ENCODE measurements around the gene B3GALT4. TPM values are rescaled to one million over a fixed set of nuclear protein-coding genes. Genes with fewer than 3 reads are reported as not detected.
"Not testable (repeated sequence)": the region's sequence is repeated elsewhere in the genome, so short reads cannot be mapped to it uniquely, and the experiment has no call there.

Gene B3GALT4
- total RNA-seq, 2 donors from 2014 or later, result 10.1 to 14.2 TPM

DNA sequence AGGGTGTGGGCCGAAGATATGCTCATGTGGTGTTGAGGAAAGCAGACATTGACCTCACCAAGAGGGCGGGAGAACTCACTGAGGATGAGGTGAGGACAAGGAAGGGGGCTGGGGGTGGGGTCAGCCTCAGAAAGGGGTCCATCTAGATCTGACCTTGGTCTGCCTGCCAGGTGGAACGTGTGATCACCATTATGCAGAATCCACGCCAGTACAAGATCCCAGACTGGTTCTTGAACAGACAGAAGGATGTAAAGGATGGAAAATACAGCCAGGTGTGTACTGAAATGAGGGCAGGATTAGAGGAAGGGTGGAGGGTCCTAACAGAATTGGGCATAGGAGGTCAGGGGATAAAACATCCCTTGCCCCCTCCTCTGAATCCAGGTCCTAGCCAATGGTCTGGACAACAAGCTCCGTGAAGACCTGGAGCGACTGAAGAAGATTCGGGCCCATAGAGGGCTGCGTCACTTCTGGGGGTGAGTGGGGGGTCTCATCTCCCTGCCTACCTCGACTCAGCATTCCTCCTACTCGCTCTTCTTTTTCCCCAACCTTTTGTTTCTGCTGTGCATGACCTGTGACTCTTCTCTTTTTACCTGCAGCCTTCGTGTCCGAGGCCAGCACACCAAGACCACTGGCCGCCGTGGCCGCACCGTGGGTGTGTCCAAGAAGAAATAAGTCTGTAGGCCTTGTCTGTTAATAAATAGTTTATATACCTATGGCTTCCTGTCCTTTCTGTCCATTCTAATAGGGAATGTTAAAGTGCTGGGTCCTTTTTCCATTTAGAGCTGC lies 935 bp upstream of the B3GALT4 start:
- Mint-ChIP-seq H3K4me1 (ENCODE audit: low read depth) (peaks cover 67% of the 10 kb centered on the region), H3K4me3 (peak overlapping the region; percentile 94 to 98), H3K27ac (peak overlapping the region; percentile 98), H3K36me3 (ENCODE audit: insufficient read depth in 2 of 2) (peaks cover 26 to 49% of the 10 kb centered on the region in 2 donors)
- not testable (repeated sequence) for DNase-seq; ATAC-seq (replicated peaks in 1 of 2); H3K27me3 Mint-ChIP-seq (ENCODE audit: low read depth); H3K9me3 Mint-ChIP-seq

GRCh38 chr6:33276581-33276863 lies 401 bp upstream of the B3GALT4 start:
- peaks cover 26 to 46% of the 10 kb centered on the region in 2 donors for H3K36me3 Mint-ChIP-seq (ENCODE audit: insufficient read depth in 2 of 2)
- peak overlapping the region; percentile 79 for H3K27ac Mint-ChIP-seq
- H3K4me1 Mint-ChIP-seq (ENCODE audit: low read depth), result peaks cover 67% of the 10 kb centered on the region
- no peaks in the 10 kb centered on the region for H3K9me3 Mint-ChIP-seq
- ATAC-seq (replicated peaks in 1 of 2), result no peak
- H3K4me3 Mint-ChIP-seq, result peak overlapping the region; percentile 94 to 98
- DNase-seq, result no peak
- H3K27me3 Mint-ChIP-seq (ENCODE audit: low read depth), result no peaks in the 10 kb centered on the region

- peaks cover 16 to 33% of the 10 kb centered on the region in 2 donors for H3K36me3 Mint-ChIP-seq (ENCODE audit: insufficient read depth in 2 of 2)
- DNase-seq (peak; percentile 44 to 45), ATAC-seq (replicated peaks in 1 of 2) (peak; percentile 5 to 10)
- peak overlapping the region; percentile 94 to 98 for H3K4me3 Mint-ChIP-seq
- no peaks in the 10 kb centered on the region for H3K9me3 Mint-ChIP-seq
- no peaks in the 10 kb centered on the region for H3K27me3 Mint-ChIP-seq (ENCODE audit: low read depth)
- peaks cover 57% of the 10 kb centered on the region for H3K4me1 Mint-ChIP-seq (ENCODE audit: low read depth)
- H3K27ac Mint-ChIP-seq, result peak overlapping the region; percentile 89
Measured at GRCh38 chr6:33277663-33278391, 904 bp downstream of the B3GALT4 start.

DNA sequence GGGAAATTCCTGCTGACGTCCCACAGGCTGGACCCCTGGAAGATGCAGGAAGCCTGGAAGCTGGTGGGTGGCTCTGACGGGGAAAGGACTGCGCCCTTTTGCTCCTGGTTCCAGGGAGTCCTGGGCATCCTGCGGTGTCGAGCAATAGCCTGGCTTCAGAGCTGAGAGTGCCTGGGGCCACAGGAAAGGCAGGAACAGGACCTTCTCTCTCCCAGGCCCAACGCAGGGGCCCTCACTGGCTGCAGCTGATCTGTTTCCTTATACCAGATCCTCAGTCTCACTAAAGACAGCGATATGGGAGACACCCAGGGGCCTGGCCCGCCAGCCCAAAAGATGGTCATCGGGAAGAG lies 1.4 kb downstream of the B3GALT4 start:
- Mint-ChIP-seq H3K4me3 (peak overlapping the region; percentile 94 to 98), H3K27ac (peak overlapping the region; percentile 70), H3K4me1 (ENCODE audit: low read depth) (peaks cover 53% of the 10 kb centered on the region), H3K36me3 (ENCODE audit: insufficient read depth in 2 of 2) (peaks cover 10 to 28% of the 10 kb centered on the region in 2 donors), H3K9me3 (no peaks in the 10 kb centered on the region), H3K27me3 (ENCODE audit: low read depth) (no peaks in the 10 kb centered on the region)
- DNase-seq, result no peak
- ATAC-seq (replicated peaks in 1 of 2), result no peak

- peaks cover 49% of the 10 kb centered on the region for H3K4me1 Mint-ChIP-seq (ENCODE audit: low read depth)
- DNase-seq (no peak), ATAC-seq (replicated peaks in 1 of 2) (no peak)
- peak overlapping the region; percentile 70 for H3K27ac Mint-ChIP-seq
- no peak overlapping the region for H3K4me3 Mint-ChIP-seq
- no peaks in the 10 kb centered on the region for H3K27me3 Mint-ChIP-seq (ENCODE audit: low read depth)
- H3K36me3 Mint-ChIP-seq (ENCODE audit: insufficient read depth in 2 of 2), result peaks cover 10 to 23% of the 10 kb centered on the region in 2 donors
- H3K9me3 Mint-ChIP-seq, result no peaks in the 10 kb centered on the region
Measured at GRCh38 chr6:33278810-33279209, 1.9 kb downstream of the B3GALT4 start.

DNA sequence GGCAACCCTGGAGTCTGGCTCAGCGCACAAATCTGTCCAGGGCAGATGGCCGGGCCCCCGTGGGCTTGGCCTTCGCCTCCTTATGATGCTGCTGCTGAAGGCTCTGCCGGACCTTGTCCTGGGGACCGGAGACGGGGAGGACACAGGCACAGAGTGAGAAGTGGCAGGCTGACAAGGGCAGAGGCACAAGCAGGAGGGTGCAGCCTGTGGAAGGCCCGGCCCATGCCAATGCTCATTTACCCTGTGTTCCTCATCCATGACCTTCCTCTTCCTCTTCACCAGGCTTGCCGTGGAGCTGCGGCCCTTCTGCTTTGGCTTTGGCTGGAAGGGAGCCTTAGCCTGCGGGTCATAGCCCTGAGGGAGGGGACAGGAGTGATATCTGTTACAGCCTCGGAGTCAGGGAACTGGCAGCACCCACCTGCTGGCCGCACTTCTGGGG lies 2.4 kb downstream of the B3GALT4 start:
- no peak for ATAC-seq (replicated peaks in 1 of 2)
- H3K27me3 Mint-ChIP-seq (ENCODE audit: low read depth), result no peaks in the 10 kb centered on the region
- no peaks in the 10 kb centered on the region for H3K9me3 Mint-ChIP-seq
- peaks cover 8 to 20% of the 10 kb centered on the region in 2 donors for H3K36me3 Mint-ChIP-seq (ENCODE audit: insufficient read depth in 2 of 2)
- peaks cover 44% of the 10 kb centered on the region for H3K4me1 Mint-ChIP-seq (ENCODE audit: low read depth)
- no peak for DNase-seq
- H3K4me3 Mint-ChIP-seq, result no peak overlapping the region
- no peak overlapping the region for H3K27ac Mint-ChIP-seq

GRCh38 chr6:33279971-33280511 lies 3.1 kb downstream of the B3GALT4 start:
- H3K36me3 Mint-ChIP-seq (ENCODE audit: insufficient read depth in 2 of 2), result peaks cover 0 to 13% of the 10 kb centered on the region in 2 donors
- H3K4me3 Mint-ChIP-seq, result no peak overlapping the region
- H3K27ac Mint-ChIP-seq, result peak overlapping the region; percentile 18
- no peaks in the 10 kb centered on the region for H3K27me3 Mint-ChIP-seq (ENCODE audit: low read depth)
- ATAC-seq (replicated peaks in 1 of 2), result no peak
- H3K9me3 Mint-ChIP-seq, result no peaks in the 10 kb centered on the region
- H3K4me1 Mint-ChIP-seq (ENCODE audit: low read depth), result peaks cover 36% of the 10 kb centered on the region
- no peak for DNase-seq

DNA sequence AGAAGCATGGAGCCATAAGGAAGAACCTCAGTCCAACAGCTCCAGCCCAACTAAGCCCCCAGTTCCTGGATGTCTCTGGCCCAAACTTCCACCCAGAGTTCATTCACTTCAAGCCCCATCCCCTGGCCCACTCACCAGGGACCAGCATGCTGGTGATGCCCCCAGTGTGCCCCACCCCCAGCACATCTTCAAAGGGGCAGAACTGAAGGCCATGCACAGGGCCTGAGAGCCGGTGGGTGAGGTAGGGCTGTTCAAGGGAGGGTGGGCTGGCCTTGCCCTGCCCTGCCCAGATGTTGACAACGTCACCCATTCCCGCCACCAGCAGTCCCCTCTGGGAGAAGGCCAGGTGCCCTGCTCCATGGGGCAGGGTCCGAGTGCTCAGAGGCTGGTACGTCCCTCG lies 3.6 kb downstream of the B3GALT4 start:
- H3K27ac Mint-ChIP-seq, result peak overlapping the region; percentile 23
- peaks cover 0 to 8% of the 10 kb centered on the region in 2 donors for H3K36me3 Mint-ChIP-seq (ENCODE audit: insufficient read depth in 2 of 2)
- peaks cover 31% of the 10 kb centered on the region for H3K4me1 Mint-ChIP-seq (ENCODE audit: low read depth)
- no peak for ATAC-seq (replicated peaks in 1 of 2)
- no peaks in the 10 kb centered on the region for H3K9me3 Mint-ChIP-seq
- no peak for DNase-seq
- H3K4me3 Mint-ChIP-seq, result no peak overlapping the region
- H3K27me3 Mint-ChIP-seq (ENCODE audit: low read depth), result no peaks in the 10 kb centered on the region

DNA sequence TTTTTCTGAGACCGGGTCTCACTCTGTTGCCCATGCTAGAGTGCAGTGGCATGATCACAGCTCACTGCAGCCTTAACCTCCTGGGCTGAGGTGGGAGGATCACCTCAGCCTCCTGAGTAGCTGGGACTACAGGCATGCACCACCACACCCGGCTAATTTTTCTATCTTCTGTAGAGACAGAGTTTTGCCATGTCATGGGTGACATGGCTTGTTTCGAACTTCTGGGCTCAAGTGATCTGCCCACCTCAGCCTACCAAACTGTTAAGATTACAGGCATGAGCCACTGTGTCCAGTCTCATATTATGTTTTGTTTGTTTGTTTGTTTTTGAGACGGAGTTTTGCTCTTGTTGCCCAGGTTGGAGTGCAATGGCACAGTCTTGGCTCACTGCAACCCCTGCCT lies 8.3 kb downstream of the B3GALT4 start:
- H3K9me3 Mint-ChIP-seq; ATAC-seq (replicated peaks in 1 of 2); DNase-seq; H3K4me3 Mint-ChIP-seq; H3K27ac Mint-ChIP-seq; H3K27me3 Mint-ChIP-seq (ENCODE audit: low read depth): not testable (repeated sequence)
- Mint-ChIP-seq H3K4me1 (ENCODE audit: low read depth) (peaks cover 37% of the 10 kb centered on the region), H3K36me3 (ENCODE audit: insufficient read depth in 2 of 2) (peaks cover 10 to 11% of the 10 kb centered on the region in 2 donors)

DNA sequence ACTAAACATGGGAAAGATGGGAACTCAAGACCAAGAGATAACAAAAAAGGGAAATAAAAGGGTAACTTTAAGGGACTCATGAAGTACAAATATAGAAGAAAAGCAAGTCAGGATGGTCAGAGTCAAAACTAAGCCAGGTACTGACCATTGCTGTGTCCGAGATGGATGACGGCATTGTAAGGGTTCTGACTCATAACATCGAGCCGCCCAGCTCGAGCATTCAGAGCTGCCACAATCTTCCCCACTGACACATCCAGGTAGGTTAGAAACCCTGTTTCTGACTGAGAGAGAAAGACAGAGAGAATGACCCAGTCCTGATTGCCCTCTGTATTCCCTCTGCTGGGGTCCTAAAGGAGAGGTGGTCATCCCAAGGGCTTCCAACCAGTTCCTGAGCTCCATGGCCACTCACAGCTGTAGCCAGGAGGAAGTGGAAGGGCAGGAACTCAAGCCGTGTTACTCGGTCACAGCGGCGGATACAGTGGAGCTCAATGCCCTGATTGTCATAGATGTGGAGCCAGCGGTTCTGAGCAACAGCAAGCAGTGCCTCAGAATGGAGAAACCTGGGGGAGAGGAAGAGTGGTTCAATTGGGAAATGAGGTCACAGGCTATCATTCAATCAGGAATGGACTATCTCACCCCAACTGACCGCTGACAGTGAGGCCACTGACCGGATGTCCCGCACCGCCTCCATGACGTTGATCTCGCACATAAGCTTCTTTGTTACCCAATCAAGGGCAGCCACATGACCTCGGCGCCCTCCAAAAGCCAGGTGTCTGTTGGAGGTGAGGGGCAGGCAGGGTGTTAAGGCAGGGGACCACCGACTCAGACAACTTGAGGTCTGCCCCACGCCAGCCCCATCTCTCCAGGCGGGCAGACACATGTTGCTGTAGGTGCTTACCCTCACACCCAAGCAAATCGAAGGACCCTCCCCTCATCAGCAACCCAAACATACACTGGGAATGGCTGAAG lies 10.3 kb downstream of the B3GALT4 start:
- no peak for DNase-seq
- peak overlapping the region; percentile 51 for H3K27ac Mint-ChIP-seq
- H3K9me3 Mint-ChIP-seq, result no peaks in the 10 kb centered on the region
- ATAC-seq (replicated peaks in 1 of 2), result no peak
- peak overlapping the region; percentile 97 to 99 for H3K4me3 Mint-ChIP-seq
- no peaks in the 10 kb centered on the region for H3K27me3 Mint-ChIP-seq (ENCODE audit: low read depth)
- H3K4me1 Mint-ChIP-seq (ENCODE audit: low read depth), result peaks cover 49% of the 10 kb centered on the region
- peaks cover 10 to 14% of the 10 kb centered on the region in 2 donors for H3K36me3 Mint-ChIP-seq (ENCODE audit: insufficient read depth in 2 of 2)

DNA sequence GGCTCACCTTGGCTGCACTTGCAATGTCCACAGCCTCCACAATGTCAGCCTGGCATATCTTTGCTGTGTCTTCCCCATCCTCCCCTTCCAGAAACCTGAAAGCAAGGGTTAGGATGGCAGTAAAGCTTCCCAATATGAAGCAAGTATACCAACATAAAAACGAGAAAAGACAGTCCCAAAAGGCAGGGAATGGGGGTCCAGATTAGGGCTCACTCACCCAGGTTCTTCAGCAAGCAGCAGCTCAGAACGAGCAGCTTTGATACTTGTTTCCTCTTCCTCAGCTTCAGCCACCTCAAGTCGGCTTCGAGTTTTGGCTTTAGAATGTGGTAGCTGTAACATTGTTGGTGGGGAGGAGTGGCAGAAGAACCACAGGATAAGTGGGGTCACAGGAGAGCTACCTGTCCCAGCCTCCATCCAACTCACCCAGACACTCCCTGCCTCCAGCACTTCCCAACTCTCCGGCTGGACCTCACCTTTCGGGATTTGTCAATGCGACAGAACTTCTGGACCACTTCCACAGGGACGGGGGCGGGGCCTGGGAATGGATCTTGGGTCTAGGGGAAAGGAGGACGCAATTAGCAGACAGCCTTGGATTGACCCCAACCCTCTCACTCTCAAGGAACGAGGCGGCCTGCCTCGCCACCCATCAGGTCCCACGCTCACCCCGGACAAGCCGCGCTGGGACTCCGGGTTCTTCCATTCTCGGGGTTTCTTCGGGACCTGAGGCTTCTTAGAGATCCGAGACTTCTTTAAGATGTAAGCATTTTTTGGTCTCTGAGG lies 11.4 kb downstream of the B3GALT4 start:
- Mint-ChIP-seq H3K9me3 (no peaks in the 10 kb centered on the region), H3K27ac (peak overlapping the region; percentile 94)
- no peak for ATAC-seq (replicated peaks in 1 of 2)

More for the DNA sequence above, 11.4 kb downstream of the B3GALT4 start:
- Mint-ChIP-seq H3K4me3 (peak overlapping the region; percentile 97 to 99), H3K4me1 (ENCODE audit: low read depth) (peaks cover 49% of the 10 kb centered on the region), H3K36me3 (ENCODE audit: insufficient read depth in 2 of 2) (peaks cover 10 to 15% of the 10 kb centered on the region in 2 donors), H3K27me3 (ENCODE audit: low read depth) (no peaks in the 10 kb centered on the region)
- DNase-seq, result no peak

Measured in activated T-cell treated with anti-CD3 and anti-CD28 coated beads, Interleukin-2, amount 50 U/mL, for 72 hours (primary cell).